HEK293 (cell line): Measurements from ENCODE around the gene ANXA3.

Source experiments
- CTCF ChIA-PET: fragments of 350-600 bp; formaldehyde crosslinking; extraction: SDS; loops from one replicate; lab custom pipeline; 2021; ENCODE audit warnings: antibody characterized with exemption; lab: Yijun Ruan, JAX
- POLR2A ChIA-PET: fragments of 300-600 bp; formaldehyde crosslinking; extraction: SDS; loops from one replicate; lab custom pipeline; 2020; ENCODE audit warnings: antibody characterized with exemption, inconsistent platforms; lab: Yijun Ruan, JAX
- H3K27ac ChIP-seq: fragments of 200-500 bp; sonication (Bioruptor generic); 2 replicates; pipeline ENCODE4 v1.5.1; 2014; ENCODE audit warnings: low read depth, low read length, control low read depth, inconsistent platforms; ENCODE audit errors: extremely low read depth
- H3K36me3 ChIP-seq, 2 experiments: fragments of 200-500 bp in 1 of 2; sonication (Bioruptor generic) in 1 of 2; 1 replicate in 1 of 2; 2 replicates in 1 of 2; pipeline ENCODE4 v1.5.1; 2014 to 2017; ENCODE audit warnings: inconsistent platforms in 2 of 2, low read length in 2 of 2; ENCODE audit not compliant: control insufficient read depth in 2 of 2, insufficient read depth in 1 of 2
- H3K4me1 ChIP-seq: fragments of 200-500 bp; sonication (Bioruptor generic); 2 replicates; pipeline ENCODE4 v1.5.1; 2014; ENCODE audit warnings: mild to moderate bottlenecking, low read length, inconsistent platforms; ENCODE audit not compliant: control insufficient read depth, insufficient read depth
- H3K4me3 ChIP-seq: 2 replicates; pipeline ENCODE4 v1.5.1; 2011; ENCODE audit warnings: low read depth, mild to moderate bottlenecking, control low read depth, low read length, moderate library complexity
- H3K9me3 ChIP-seq: fragments of 200-500 bp; sonication (Bioruptor generic); 2 replicates; pipeline ENCODE4 v1.5.1; 2014; ENCODE audit warnings: low read depth, low read length, inconsistent platforms; ENCODE audit not compliant: control insufficient read depth, insufficient read depth
- GLIS2 ChIP-seq: fragments of 450-650 bp; formaldehyde crosslinking; IDR thresholded peaks from 2 replicates; pipeline ENCODE4 v1.5.1; 2016; ENCODE audit warnings: missing biosample characterization, missing genetic modification characterization
- OSR2 ChIP-seq: fragments of 450-650 bp; formaldehyde crosslinking; IDR thresholded peaks from 2 replicates; pipeline ENCODE4 v1.5.1; 2016; ENCODE audit warnings: missing biosample characterization, missing genetic modification characterization
- PBX3 ChIP-seq: sonication (generic); formaldehyde crosslinking; IDR thresholded peaks from 2 replicates; pipeline ENCODE4 v1.8.1; 2022; ENCODE audit warnings: mild to moderate bottlenecking, moderate library complexity, missing genetic modification reagents
- REPIN1 ChIP-seq: fragments of 450-650 bp; formaldehyde crosslinking; IDR thresholded peaks from 2 replicates; pipeline ENCODE4 v1.5.1; 2017; ENCODE audit warnings: missing biosample characterization, missing genetic modification characterization, low read depth
- SCRT2 ChIP-seq: fragments of 450-650 bp; formaldehyde crosslinking; IDR thresholded peaks from 2 replicates; pipeline ENCODE4 v1.5.1; 2016; ENCODE audit warnings: missing biosample characterization, missing genetic modification characterization
- TSHZ1 ChIP-seq: fragments of 450-650 bp; formaldehyde crosslinking; IDR thresholded peaks from 2 replicates; pipeline ENCODE4 v1.5.1; 2016; ENCODE audit warnings: missing biosample characterization, missing genetic modification characterization, borderline replicate concordance
- YY1 ChIP-seq: fragments of 450-650 bp; formaldehyde crosslinking; IDR thresholded peaks from 2 replicates; pipeline ENCODE4 v1.5.1; 2018; ENCODE audit warnings: missing biosample characterization, missing genetic modification characterization
- ZBTB48 ChIP-seq: fragments of 450-650 bp; formaldehyde crosslinking; IDR thresholded peaks from 2 replicates; pipeline ENCODE4 v1.5.1; 2016; ENCODE audit warnings: missing biosample characterization, missing genetic modification characterization
- ZFHX2 ChIP-seq: fragments of 450-650 bp; formaldehyde crosslinking; conservative IDR thresholded peaks from 2 replicates; pipeline ENCODE4 v1.5.1; 2016; ENCODE audit warnings: missing biosample characterization, missing genetic modification characterization
- ZFP37 ChIP-seq: fragments of 450-650 bp; formaldehyde crosslinking; IDR thresholded peaks from 2 replicates; pipeline ENCODE4 v1.5.1; 2016; ENCODE audit warnings: missing biosample characterization, missing genetic modification characterization
- ZNF140 ChIP-seq: fragments of 450-650 bp; formaldehyde crosslinking; IDR thresholded peaks from 2 replicates; pipeline ENCODE4 v1.5.1; 2016; ENCODE audit warnings: missing biosample characterization, missing genetic modification characterization
- ZNF174 ChIP-seq: fragments of 450-650 bp; formaldehyde crosslinking; IDR thresholded peaks from 2 replicates; pipeline ENCODE4 v1.5.0; 2017; ENCODE audit warnings: missing biosample characterization, mild to moderate bottlenecking, missing genetic modification characterization
- ZNF19 ChIP-seq: fragments of 450-650 bp; formaldehyde crosslinking; IDR thresholded peaks from 2 replicates; pipeline ENCODE4; 2016; ENCODE audit warnings: missing biosample characterization, missing genetic modification characterization, low read depth
- ZNF202 ChIP-seq: fragments of 450-650 bp; formaldehyde crosslinking; IDR thresholded peaks from 2 replicates; pipeline ENCODE4 v1.5.1; 2016; ENCODE audit warnings: missing biosample characterization, missing genetic modification characterization, borderline replicate concordance
- ZNF302 ChIP-seq: fragments of 450-650 bp; formaldehyde crosslinking; IDR thresholded peaks from 2 replicates; pipeline ENCODE4 v1.5.1; 2016; ENCODE audit warnings: missing biosample characterization, missing genetic modification characterization, low read depth
- ZNF311 ChIP-seq: fragments of 450-650 bp; formaldehyde crosslinking; IDR thresholded peaks from 2 replicates; pipeline ENCODE4 v1.5.1; 2017; ENCODE audit warnings: missing biosample characterization, missing genetic modification characterization, borderline replicate concordance
- ZNF366 ChIP-seq: fragments of 450-650 bp; formaldehyde crosslinking; conservative IDR thresholded peaks from 2 replicates; pipeline ENCODE4 v1.5.1; 2016; ENCODE audit warnings: missing biosample characterization, missing genetic modification characterization
- ZNF37A ChIP-seq: fragments of 450-650 bp; IDR thresholded peaks from 2 replicates; pipeline ENCODE4 v1.5.1; 2018; ENCODE audit warnings: missing biosample characterization, missing genetic modification characterization
- ZNF423 ChIP-seq: fragments of 450-650 bp; formaldehyde crosslinking; IDR thresholded peaks from 2 replicates; pipeline ENCODE4 v1.5.1; 2016; ENCODE audit warnings: missing biosample characterization, missing genetic modification characterization
- ZNF510 ChIP-seq: fragments of 450-650 bp; formaldehyde crosslinking; IDR thresholded peaks from 2 replicates; pipeline ENCODE4 v1.5.1; 2018; ENCODE audit warnings: mild to moderate bottlenecking, missing genetic modification characterization, missing biosample characterization; ENCODE audit not compliant: insufficient replicate concordance
- ZNF521 ChIP-seq: fragments of 450-650 bp; formaldehyde crosslinking; IDR thresholded peaks from 2 replicates; pipeline ENCODE4 v1.5.1; 2017; ENCODE audit warnings: missing biosample characterization, mild to moderate bottlenecking, missing genetic modification characterization
- ZNF571 ChIP-seq: fragments of 450-650 bp; formaldehyde crosslinking; IDR thresholded peaks from 2 replicates; pipeline ENCODE4 v1.5.0; 2017; ENCODE audit warnings: missing biosample characterization, missing genetic modification characterization
- ZNF76 ChIP-seq: fragments of 450-650 bp; formaldehyde crosslinking; IDR thresholded peaks from 2 replicates; pipeline ENCODE4; 2016; ENCODE audit warnings: low read depth, missing biosample characterization, missing genetic modification characterization, borderline replicate concordance
- ZNF791 ChIP-seq: fragments of 450-650 bp; formaldehyde crosslinking; IDR thresholded peaks from 2 replicates; pipeline ENCODE4 v1.5.1; 2016; ENCODE audit warnings: missing biosample characterization, missing genetic modification characterization
- ZNF792 ChIP-seq: fragments of 450-650 bp; formaldehyde crosslinking; IDR thresholded peaks from 2 replicates; pipeline ENCODE4 v1.5.1; 2016; ENCODE audit warnings: missing biosample characterization, missing genetic modification characterization
- ZNF837 ChIP-seq: fragments of 450-650 bp; formaldehyde crosslinking; IDR thresholded peaks from 2 replicates; pipeline ENCODE4 v1.5.1; 2016; ENCODE audit warnings: missing biosample characterization, missing genetic modification characterization
- ZSCAN16 ChIP-seq: fragments of 450-650 bp; formaldehyde crosslinking; IDR thresholded peaks from 2 replicates; pipeline ENCODE4 v1.5.1; 2016; ENCODE audit warnings: missing biosample characterization, missing genetic modification characterization
- TF ChIP-seq, protein P1 (sequence below): fragments of 450-650 bp; formaldehyde crosslinking; IDR thresholded peaks from 2 replicates; pipeline ENCODE4 v1.5.1; 2016; ENCODE audit warnings: missing biosample characterization, missing genetic modification characterization

ANXA3 gene

DNA sequence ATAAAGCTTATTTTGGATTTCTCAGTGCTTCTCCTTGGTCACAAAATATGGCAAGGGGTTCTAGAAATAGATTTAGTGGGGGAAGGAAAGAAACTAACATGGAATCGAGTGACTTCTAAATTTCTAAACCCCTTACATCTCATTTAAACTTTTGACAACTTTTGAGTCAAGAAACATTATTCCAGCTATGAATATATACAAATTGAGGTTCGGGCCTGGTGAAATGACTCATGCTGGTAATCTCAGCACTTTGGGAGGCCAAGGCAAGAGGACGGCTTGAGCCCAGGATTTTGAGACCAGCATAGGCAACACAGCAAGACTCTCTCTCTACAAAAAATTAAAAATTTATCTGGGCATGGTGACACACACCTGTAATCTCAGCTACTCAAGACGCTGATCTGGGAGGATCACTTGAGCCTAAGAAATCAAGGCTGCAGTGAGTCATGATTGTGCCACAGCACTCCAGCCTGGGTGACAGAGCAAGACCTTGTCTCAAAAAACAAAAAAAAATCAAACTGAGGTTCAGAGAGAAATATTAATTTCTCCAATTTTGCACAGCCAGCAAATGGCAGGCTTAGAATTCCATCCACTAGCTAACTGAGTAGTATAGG, 99.8 kb downstream of the ANXA3 start:
- POLR2A ChIA-PET: no interaction called here
- TF ChIP-seq YY1 (tag by site-specific recombination) (no peak), ZNF837 (no peak), ZBTB48 (tag by site-specific recombination) (no peak), PBX3 (no peak), ZNF140 (tag by site-specific recombination) (no peak), ZNF174 (tag by site-specific recombination) (no peak), ZNF311 (no peak), GLIS2 (no peak), ZNF521 (tag by site-specific recombination) (no peak), ZNF76 (tag by site-specific recombination) (no peak), ZFP37 (tag by site-specific recombination) (no peak), ZNF791 (tag by site-specific recombination) (no peak), SCRT2 (tag by site-specific recombination) (no peak), ZNF202 (tag by site-specific recombination) (no peak), ZNF792 (tag by site-specific recombination) (no peak), ZNF423 (tag by site-specific recombination) (no peak), ZSCAN16 (tag by site-specific recombination) (no peak), ZNF366 (tag by site-specific recombination) (no peak), OSR2 (tag by site-specific recombination) (no peak)
- TF ChIP-seq, protein P1, sequence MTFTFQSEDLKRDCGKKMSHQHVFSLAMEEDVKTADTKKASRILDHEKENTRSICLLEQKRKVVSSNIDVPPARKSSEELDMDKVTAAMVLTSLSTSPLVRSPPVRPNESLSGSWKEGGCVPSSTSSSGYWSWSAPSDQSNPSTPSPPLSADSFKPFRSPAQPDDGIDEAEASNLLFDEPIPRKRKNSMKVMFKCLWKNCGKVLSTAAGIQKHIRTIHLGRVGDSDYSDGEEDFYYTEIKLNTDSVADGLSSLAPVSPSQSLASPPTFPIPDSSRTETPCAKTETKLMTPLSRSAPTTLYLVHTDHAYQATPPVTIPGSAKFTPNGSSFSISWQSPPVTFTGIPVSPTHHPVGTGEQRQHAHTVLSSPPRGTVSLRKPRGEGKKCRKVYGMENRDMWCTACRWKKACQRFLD: no peak
- no peak overlapping the region for H3K4me3 ChIP-seq
- no peaks in the 10 kb centered on the region for H3K36me3 ChIP-seq
- H3K9me3 ChIP-seq: no peaks in the 10 kb centered on the region
- CTCF ChIA-PET: no interaction called here
- no peak overlapping the region for H3K27ac ChIP-seq
- H3K4me1 ChIP-seq: no peaks in the 10 kb centered on the region

- Histone ChIP-seq H3K36me3 (no peaks in the 10 kb centered on the region), H3K27ac (no peak overlapping the region), H3K4me1 (no peaks in the 10 kb centered on the region), H3K4me3 (no peak overlapping the region), H3K9me3 (no peaks in the 10 kb centered on the region)
- ChIA-PET CTCF (no interaction called here), POLR2A (interaction anchor here (0.6 to 1.0 kb wide), 2 partner anchors 46 to 124 kb away, joined by 3 to 5 read pairs; partner anchors contain the start of gene BMP2K)
- TF ChIP-seq ZNF19 (no peak), ZNF792 (tag by site-specific recombination) (no peak), SCRT2 (tag by site-specific recombination) (no peak), ZNF510 (tag by site-specific recombination) (no peak), ZNF37A (no peak), TSHZ1 (no peak), ZNF302 (tag by site-specific recombination) (no peak), ZNF571 (tag by site-specific recombination) (no peak), REPIN1 (tag by site-specific recombination) (no peak), ZFHX2 (tag by site-specific recombination) (no peak)
- TF ChIP-seq, all 188 proteins: peak for 0
Observed at GRCh38 chr4:78652282-78652876, 100.8 kb downstream of the ANXA3 start.
